ENCODE data around the gene PPIL1. TPM values are rescaled to one million over a fixed set of nuclear protein-coding genes. Genes with fewer than 3 reads are reported as not detected.

PPIL1 gene
- total RNA-seq = 10 to 100 TPM; 18.7 to 35.9 TPM

GRCh38 chr6:36874443-36875249 is at the start of gene PPIL1:
TSS of gene PPIL1 (minus strand) at chr6:36874803. CDS start at chr6:36874772, 31 bp downstream.
- under 1% methylated on average over 54 of the region's 54 CpGs for WGBS
- peak; percentile 60 for TF ChIP-seq POLR2AphosphoS5 (IDR thresholded peaks at IDR 0.05)
- TF ChIP-seq POLR2A (IDR thresholded peaks at IDR 0.05) = peak; percentile 41
- peak in 1 of 4 experiments; percentile 25 for TF ChIP-seq CTCF (IDR thresholded peaks at IDR 0.05)

GRCh38 chr6:36924131-36924530 is 49.5 kb upstream of the PPIL1 start:
- no peaks in the 10 kb centered on the region for H3K4me1 ChIP-seq (replicated peaks)
- 94% methylated on average over 4 of the region's 4 CpGs for WGBS
- no peaks in the 10 kb centered on the region for H3K36me3 ChIP-seq
- no peak overlapping the region for H3K4me3 ChIP-seq
- no peaks in the 10 kb centered on the region for H3K9me3 ChIP-seq
- DNase-seq (ENCODE audit: low spot score) = no peak
- TF ChIP-seq POLR2AphosphoS5 (IDR thresholded peaks at IDR 0.05) (no peak), POLR2A (IDR thresholded peaks at IDR 0.05) (no peak), CTCF (IDR thresholded peaks at IDR 0.05) (no peak)
- intact Hi-C loops (cut with DNase I) = no loop called here
- H3K27me3 ChIP-seq (replicated peaks; ENCODE audit: insufficient read depth) = no peaks in the 10 kb centered on the region
- no peak overlapping the region for H3K27ac ChIP-seq

More at GRCh38 chr6:36874443-36875249, at the start of gene PPIL1:
- intact Hi-C loops (cut with DNase I) = no loop called here
- no peaks in the 10 kb centered on the region for H3K27me3 ChIP-seq (replicated peaks; ENCODE audit: insufficient read depth)
- peak within 1 kb of the TSS; percentile 79 to 80 for H3K27ac ChIP-seq
- no peaks in the 10 kb centered on the region for H3K36me3 ChIP-seq
- no peaks in the 10 kb centered on the region for H3K4me1 ChIP-seq (replicated peaks)
- H3K9me3 ChIP-seq = no peaks in the 10 kb centered on the region
- H3K4me3 ChIP-seq = peak within 1 kb of the TSS; percentile 75 to 81
- DNase-seq (ENCODE audit: low spot score) = peak; percentile 75

GRCh38 chr6:36920546-36920945 is 45.9 kb upstream of the PPIL1 start:
- 82% methylated on average over 5 of the region's 5 CpGs for WGBS
- no peak overlapping the region for H3K27ac ChIP-seq
- no peak overlapping the region for H3K4me3 ChIP-seq
- H3K4me1 ChIP-seq (replicated peaks) = peaks cover 12% of the 10 kb centered on the region
- intact Hi-C loops (cut with DNase I) = no loop called here
- DNase-seq (ENCODE audit: low spot score) = no peak
- H3K36me3 ChIP-seq = no peaks in the 10 kb centered on the region
- TF ChIP-seq CTCF (IDR thresholded peaks at IDR 0.05) (no peak), POLR2AphosphoS5 (IDR thresholded peaks at IDR 0.05) (no peak), POLR2A (IDR thresholded peaks at IDR 0.05) (no peak)
- no peaks in the 10 kb centered on the region for H3K27me3 ChIP-seq (replicated peaks; ENCODE audit: insufficient read depth)
- H3K9me3 ChIP-seq = no peaks in the 10 kb centered on the region

- intact Hi-C loops (cut with DNase I) = no loop called here
- no peak for DNase-seq (ENCODE audit: low spot score)
Measured at GRCh38 chr6:36920049-36920448, 45.4 kb upstream of the PPIL1 start.

More at GRCh38 chr6:36920049-36920448, 45.4 kb upstream of the PPIL1 start:
- no peaks in the 10 kb centered on the region for H3K36me3 ChIP-seq
- peaks cover 12% of the 10 kb centered on the region for H3K4me1 ChIP-seq (replicated peaks)
- WGBS = 89% methylated on average over 4 of the region's 4 CpGs
- no peak for TF ChIP-seq CTCF (IDR thresholded peaks at IDR 0.05)
- no peak for TF ChIP-seq POLR2A (IDR thresholded peaks at IDR 0.05)
- no peak for TF ChIP-seq POLR2AphosphoS5 (IDR thresholded peaks at IDR 0.05)
- H3K9me3 ChIP-seq = no peaks in the 10 kb centered on the region
- no peaks in the 10 kb centered on the region for H3K27me3 ChIP-seq (replicated peaks; ENCODE audit: insufficient read depth)
- no peak overlapping the region for H3K4me3 ChIP-seq
- no peak overlapping the region for H3K27ac ChIP-seq
